Fibroblast of skin of right quadriceps (primary cell): ENCODE data around the gene CGNL1.

ENCODE experiments used
- DNase-seq: peaks from one replicate; pipeline ENCODE4 v3.0.0-alpha.2; 2013

Gene CGNL1

DNA sequence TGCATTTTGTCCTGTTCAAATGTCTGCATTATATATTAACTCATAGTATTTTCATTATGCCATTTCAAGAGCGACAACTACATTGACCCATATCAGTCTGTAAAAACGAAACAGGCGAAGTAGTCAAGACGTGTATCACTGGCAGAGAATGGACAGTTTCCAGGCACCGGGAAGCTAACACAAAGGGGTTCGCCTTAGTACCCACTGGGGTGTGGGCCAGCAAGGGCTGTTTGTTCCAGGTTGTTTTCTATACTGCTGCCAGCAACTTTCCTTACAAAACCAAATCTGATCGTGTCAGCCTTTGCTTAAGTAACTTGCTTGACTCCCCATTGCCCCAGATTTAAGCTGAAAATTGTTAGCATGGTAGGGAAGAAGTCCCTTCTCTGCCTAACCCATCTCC lies 87.1 kb downstream of the CGNL1 start:
- no peak for DNase-seq

DNA sequence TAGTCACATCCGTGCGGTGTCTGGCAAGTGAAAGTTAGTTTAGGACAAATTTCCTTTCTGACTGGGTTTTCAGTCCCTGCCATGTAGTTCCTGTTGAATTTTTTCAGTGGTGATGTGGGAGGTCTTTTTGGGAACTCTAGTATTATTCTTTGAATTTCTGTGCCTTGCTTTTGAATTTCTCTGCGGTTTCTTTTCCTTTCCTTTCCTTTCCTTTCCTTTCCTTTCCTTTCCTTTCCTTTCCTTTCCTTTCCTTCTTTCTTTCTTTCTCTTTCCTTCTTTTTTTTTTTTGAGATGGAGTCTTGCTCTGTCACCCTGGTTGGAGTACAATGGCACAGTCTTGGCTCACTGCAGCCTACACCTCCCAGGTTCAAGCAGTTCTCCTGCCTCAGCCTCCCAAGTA lies 88.2 kb downstream of the CGNL1 start:
- DNase-seq, result no peak

DNA sequence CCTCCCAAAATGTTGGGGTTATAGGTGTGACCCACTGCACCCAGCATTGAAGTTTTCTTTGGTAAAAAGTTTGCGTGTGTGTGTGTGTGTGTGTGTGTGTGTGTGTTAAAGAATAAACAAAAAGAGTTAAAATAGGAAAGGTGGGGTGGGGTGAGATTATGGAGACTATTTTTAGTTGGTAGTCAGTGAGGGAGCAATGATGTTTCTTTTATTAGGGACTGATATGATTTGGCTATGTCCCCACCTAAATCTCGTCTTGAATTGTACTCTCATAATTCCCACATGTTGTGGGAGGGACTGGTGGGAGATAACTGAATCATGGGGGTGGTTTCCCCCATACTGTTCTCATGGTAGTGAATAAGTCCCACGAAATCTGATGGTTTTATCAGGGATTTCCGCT lies 92.2 kb downstream of the CGNL1 start:
- no peak for DNase-seq

GRCh38 chr15:57470543-57470942 lies 94.2 kb downstream of the CGNL1 start:
- DNase-seq, result no peak

DNA sequence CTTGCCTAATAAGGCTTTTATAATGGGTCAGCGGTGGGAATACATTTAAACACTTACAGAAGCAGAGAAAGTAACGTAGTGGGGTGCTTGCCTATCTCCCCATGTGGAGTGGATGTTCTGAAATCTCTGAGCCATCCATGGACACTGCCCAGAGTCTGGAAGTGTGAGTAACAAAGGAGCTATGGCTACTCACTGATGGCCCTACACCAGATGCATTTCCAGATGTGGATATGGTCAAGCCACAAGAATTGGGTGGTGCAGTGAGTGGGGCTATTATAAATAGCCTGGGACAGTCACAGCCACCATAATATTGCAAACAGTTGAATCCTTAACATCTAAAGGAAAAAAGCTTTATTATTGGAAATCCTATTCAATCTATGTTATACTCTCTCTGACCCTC lies 96.6 kb downstream of the CGNL1 start:
- DNase-seq, result no peak

- DNase-seq, result peak; percentile 55
Observed at GRCh38 chr15:57476533-57476975, 100.2 kb downstream of the CGNL1 start.

DNA sequence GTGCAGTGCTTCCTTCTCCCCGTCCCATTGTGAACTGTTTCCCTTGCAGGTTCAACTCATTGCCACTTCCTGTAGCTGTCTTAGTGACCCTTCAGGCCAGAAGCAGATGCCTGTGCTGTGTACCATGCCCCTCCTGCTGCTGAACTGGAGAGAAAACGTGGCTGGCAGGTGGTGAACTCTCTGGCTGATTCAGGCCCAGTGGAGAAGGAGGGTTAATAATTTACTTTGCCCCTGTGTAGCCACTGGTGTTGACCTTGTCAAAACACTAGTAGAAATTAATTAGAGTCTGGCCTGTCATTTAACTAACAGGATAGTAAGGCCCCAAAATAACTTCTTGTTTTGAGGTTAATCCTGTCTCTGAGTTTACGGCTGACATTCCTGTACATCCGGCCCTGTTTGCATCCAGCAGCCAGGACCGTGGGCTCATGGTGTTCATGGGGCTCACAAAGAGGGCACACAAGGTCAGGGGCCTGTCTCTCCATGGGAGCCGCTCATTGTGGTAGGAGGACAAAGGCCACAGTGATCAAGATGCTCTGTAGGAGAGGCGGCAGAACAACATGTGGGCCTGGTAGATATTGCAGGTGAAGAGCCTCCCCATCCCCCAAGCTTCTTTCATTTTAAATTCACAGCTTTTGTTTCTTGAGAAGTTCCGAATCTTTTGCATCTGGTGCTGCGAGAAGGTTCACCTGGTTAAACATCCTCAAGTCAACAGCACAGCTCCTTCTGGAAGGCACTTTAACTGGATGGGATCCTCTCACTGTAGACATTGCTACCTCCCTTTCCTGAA lies 101.6 kb downstream of the CGNL1 start:
- no peak for DNase-seq

DNA sequence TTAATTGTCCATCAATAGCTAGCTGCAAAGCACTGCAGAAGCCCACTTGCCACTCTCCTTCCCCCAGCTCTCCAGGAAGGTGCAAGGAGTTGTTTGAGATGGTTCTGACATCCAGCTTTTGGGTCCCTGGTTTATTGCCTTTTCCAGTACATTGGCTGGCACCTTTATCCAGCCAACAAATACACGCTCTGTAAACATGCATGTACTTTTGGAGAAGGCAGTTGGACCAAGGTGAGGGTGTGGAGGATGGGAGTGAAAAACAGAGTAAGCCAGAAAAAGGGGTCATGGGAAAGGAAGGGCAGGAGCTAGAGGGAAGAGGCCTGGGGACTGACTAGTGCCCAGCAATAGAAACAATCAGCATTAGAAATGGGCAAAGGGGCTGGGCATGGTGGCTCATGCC lies 102.7 kb downstream of the CGNL1 start:
- no peak for DNase-seq

DNA sequence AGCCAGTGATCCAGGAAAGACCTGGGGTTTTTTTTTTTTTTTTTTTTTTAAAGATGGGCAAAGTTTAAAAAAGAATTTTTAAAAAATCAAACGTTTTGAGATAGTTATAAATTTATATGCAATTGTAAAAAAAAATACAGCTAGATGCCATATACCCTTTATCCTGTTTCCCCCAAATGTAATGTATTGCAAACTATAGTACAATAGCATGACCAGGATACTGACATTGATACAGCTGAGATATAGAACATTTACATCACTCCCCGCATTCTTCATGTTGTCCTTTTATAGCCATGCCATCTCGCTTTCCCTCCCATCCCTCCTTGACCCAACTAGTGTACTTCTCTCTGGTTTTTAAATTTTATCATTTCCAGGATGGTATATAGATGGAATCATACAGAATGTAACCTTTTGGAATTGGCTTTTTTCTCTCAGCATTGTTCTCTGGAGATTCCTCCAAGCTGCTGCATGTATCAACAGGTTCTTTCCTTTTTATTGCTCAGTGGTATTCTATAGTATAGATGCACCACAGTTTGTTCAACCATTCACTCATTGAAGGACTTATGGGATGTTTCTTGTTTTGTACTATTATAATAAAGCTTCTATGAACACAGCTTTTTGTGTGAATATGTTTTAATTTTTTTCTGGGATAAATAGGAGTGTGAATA lies 104.9 kb downstream of the CGNL1 start:
- no peak for DNase-seq

DNA sequence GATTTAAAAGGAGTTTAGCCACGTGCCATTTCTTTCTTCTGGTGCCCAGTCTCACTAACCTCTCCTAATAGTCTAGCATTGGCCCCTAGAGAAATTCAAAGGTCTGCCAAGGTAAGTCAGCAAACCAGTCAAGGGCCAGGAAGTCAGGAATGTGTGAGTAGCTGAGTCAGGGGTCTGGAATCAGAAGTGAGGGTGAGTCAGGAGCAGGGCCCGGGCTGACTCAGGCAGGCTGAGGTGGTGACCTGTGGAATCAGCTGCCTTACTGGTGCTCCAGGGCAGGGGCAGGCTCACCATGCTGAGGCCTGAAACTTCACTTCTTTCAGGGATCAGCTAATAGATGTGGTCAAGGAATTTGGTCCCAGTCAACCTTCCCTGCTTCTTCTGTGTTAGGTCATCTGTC lies 109.6 kb downstream of the CGNL1 start:
- peak; percentile 80 for DNase-seq

- DNase-seq, result no peak
Observed at GRCh38 chr15:57486833-57487232, 110.5 kb downstream of the CGNL1 start.

DNA sequence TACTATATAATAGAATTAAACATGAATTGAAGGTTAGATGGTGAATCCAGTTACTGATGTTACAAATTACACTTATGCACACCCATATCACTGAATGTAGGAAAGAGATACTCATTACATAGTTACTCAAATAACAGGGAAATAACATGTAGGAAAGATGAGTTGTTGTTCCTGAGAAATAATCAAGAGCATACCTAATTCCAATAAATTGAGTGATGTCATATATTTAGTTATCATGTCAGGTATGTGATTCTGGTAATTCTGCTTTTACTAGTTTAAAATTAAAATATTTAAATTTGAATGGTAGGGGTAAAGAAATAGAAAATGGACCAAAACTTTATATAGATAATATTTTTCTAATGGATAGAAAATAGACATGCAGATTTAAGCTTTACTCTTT lies 112.8 kb downstream of the CGNL1 start:
- DNase-seq, result no peak

- DNase-seq, result no peak
Observed at GRCh38 chr15:57493351-57493750, 117.0 kb downstream of the CGNL1 start.

DNA sequence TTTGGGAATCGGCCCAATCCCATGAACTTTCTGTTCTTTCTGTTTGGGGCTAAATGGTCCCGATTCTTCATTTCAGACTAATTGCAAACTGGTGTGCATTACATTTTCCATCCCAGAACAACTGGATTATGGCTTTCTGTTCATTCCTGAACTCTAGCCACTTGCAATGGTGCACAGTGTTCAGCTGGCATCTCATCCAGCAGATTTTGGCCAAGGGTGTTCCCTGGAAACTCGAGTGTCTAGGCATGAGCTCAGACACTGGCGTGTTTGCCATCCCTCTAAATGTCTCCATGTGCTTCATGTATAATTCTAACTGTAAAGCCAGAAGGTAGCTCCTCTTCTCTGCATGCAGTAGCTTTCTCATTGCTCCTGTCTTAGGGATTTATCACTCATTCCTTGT lies 118.3 kb downstream of the CGNL1 start:
- no peak for DNase-seq

DNA sequence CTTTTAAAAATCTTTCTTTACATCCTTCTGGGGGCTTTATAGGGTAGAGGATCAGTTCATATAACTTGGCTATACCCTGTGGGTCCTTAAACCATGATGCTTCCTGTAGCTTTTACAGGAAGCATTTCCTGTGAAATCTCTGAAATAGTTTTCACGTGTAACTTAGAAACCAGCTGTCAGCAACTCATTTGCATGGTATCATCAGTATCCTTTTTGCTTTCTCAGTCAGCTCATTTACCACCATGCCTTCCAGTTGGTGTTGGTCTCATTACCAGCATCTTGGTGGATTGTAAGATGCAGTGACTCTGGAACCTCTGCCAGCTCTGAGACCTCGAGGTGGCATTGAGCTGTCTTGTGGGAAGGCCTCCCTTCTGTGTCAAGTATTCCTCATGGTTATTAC lies 118.7 kb downstream of the CGNL1 start:
- DNase-seq, result no peak

DNA sequence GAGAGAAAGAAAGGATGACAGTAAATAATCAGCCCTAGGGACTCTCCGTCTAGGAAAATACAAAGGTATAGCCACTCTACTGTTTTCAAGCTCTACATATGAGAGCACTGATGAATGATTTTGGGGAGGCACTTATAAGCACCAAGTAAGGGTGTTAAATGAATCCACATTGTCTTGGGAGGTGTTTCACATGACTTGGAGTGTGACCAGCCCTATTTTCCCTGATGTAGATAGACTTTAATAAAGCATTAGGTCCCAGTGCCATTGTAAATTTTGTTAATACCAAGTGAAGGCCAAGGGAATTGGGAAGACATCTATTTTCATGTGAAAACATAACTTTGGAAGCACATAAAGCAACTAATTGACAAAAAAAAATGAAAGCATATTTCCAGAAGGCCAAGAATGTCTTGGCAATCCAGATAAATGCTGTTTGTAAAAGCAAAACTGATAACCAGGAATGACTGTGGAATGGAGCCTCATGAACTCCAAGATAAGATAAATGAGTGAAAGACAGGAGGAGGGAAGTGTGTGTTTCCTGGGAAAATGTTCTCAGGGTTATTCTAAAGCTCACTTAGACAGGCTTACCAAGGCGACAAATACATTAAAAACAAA lies 119.4 kb downstream of the CGNL1 start:
- no peak for DNase-seq

- no peak for DNase-seq
Observed at GRCh38 chr15:57496594-57496945, 120.3 kb downstream of the CGNL1 start.

DNA sequence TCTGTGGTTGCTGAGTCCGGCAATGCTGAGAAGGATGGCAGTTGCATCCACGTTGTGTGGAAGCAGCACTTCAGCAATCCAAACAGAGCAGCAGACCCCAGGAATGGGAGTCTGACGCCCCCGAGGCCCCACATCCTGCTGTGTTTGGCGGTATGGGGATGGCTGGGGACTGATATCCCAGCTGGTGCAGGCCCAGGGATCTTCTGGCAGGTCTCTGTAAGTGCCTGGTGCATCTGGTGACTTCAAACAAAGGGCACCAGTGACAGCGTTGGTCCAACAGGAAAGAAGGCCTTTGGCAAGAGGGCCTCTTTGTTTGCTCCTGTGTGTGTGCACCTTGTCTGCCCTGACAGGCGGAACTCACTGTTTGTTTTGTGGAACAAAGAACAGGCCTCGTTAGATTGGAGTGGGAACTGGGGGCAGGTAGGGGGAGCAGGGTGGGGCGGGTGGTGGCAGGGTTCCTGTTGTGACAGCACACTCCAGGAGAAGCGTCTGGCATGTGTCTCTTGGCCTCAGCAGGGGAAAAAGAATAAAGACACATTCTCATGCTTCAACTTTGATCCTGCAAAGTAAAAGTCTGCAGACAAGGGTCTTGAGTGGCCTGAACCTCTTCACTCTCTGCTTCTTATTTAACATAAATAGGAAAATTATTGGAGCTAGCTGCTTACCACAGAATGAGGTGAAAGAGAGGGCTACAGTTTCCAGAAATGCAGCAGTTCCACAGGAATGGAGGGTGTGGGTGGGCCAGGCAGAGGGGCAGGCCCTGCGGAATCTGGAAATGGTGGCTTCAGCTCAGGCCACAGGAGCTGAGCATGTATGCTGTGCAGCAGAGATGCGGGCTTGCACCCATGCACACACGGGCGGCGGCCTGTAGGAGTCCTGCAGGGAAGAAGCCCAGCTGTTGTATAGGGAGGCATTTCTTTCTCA lies 120.9 kb downstream of the CGNL1 start:
- DNase-seq, result no peak

DNA sequence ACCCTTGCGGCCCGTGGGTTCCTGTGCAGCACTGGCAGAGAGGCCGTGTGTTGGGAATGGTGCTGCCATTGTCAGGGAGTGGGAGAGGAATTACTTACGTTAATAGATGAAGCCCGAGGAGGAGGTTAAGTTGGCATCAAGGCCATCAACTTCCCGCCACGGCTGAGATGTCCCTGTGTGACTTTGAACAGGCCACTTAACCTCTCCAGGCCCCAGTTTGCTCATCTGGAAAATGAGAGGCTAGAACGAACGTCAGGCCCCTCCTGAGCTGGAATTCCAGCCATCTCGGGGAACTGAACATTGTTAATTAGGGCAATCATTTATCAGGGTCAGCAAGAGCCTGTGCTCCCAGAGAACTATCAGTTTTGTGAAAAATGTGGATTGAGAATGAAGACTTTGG lies 124.0 kb downstream of the CGNL1 start:
- DNase-seq, result no peak

- no peak for DNase-seq
Observed at GRCh38 chr15:57500979-57501576, 124.8 kb downstream of the CGNL1 start.

GRCh38 chr15:57502116-57502515 lies 125.8 kb downstream of the CGNL1 start:
- no peak for DNase-seq

DNA sequence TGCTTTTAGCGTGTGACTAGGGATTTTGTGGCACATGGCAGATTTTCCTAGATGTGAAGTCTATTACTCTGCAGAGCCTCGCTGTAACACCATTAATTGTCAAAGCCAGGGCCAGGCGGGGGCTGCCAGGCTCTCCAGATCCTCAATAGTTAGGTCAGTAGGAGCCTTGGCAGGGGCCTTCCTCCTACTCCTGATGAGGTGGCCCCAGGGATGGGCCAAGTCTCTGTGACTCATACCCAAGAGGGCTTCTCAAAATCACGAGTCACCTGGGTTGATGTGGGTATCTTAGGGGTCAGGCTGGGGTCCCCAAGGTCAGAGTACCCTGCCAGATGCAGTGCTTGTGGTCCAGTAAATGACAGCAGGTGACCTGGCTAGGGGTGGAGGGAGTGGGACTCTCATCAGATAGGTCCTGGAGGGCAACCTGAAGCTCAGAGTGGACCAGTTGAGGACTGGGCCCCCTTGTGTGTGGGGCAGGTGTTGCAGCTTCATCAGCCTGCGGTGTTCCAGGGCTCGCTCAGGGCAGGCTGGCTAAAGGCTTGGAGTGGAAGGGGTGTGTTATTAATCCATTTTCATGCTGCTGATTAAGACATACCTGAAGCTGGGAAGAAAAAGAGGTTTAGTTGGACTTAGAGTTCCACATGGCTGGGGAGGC lies 126.9 kb downstream of the CGNL1 start:
- DNase-seq, result no peak
